HepG2 (cell line): ENCODE data around the gene FAM3A. TPM values are rescaled to one million over a fixed set of nuclear protein-coding genes. Genes with fewer than 3 reads are reported as not detected.
A peak's percentile ranks its signal among the peaks of the same experiment; 100 is the strongest.

Experiments
- AGO2 ChIP-seq: fragments of 200-400 bp; formaldehyde crosslinking; optimal IDR thresholded peaks from 2 replicates; pipeline ENCODE3; 2017; ENCODE audit warnings: mild to moderate bottlenecking, low read depth, low read length, moderate library complexity
- ASH2L ChIP-seq: fragments of 300-600, 200-600 bp; sonication (generic); IDR thresholded peaks from 2 replicates; pipeline ENCODE4 v1.7.0; 2017; ENCODE audit warnings: low read depth, mild to moderate bottlenecking, moderate library complexity, mixed read lengths, low read length; ENCODE audit not compliant: insufficient read length
- GATAD1 ChIP-seq: IDR thresholded peaks from 2 replicates; pipeline ENCODE4 v1.6.1; 2016; ENCODE audit warnings: missing genetic modification reagents, missing compliant biosample characterization
- KDM2A ChIP-seq: sonication (generic); formaldehyde crosslinking; IDR thresholded peaks from 2 replicates; pipeline ENCODE4 v1.4.0; 2020; ENCODE audit warnings: low read depth, missing genetic modification reagents, borderline replicate concordance
- KDM5B ChIP-seq: sonication (generic); formaldehyde crosslinking; IDR thresholded peaks from 2 replicates; pipeline ENCODE4 v1.4.0; 2020; ENCODE audit warnings: missing genetic modification reagents, mild to moderate bottlenecking, borderline replicate concordance
- MED1 ChIP-seq: sonication (generic); formaldehyde crosslinking; IDR thresholded peaks from 2 replicates; pipeline ENCODE4 v1.4.0; 2020; ENCODE audit warnings: missing genetic modification reagents
- NFYC ChIP-seq: IDR thresholded peaks from 2 replicates; pipeline ENCODE4 v1.6.1; 2016; ENCODE audit warnings: missing genetic modification reagents, missing compliant biosample characterization
- POLR2G ChIP-seq: fragments of 200-400 bp; formaldehyde crosslinking; IDR thresholded peaks from 2 replicates; pipeline ENCODE4 v1.6.1; 2018; ENCODE audit warnings: mild to moderate bottlenecking, low read depth, low read length, moderate library complexity
- RBM22 ChIP-seq: fragments of 200-400 bp; formaldehyde crosslinking; optimal IDR thresholded peaks from 2 replicates; pipeline ENCODE3; 2017; ENCODE audit warnings: mild to moderate bottlenecking, low read length, moderate library complexity
- RBM39 ChIP-seq: fragments of 200-400 bp; formaldehyde crosslinking; IDR thresholded peaks from one replicate; pipeline ENCODE4 v1.6.1; 2018; ENCODE audit warnings: antibody characterized with exemption, mild to moderate bottlenecking, low read depth, low read length; ENCODE audit not compliant: poor library complexity, severe bottlenecking
- REL ChIP-seq: sonication (generic); formaldehyde crosslinking; conservative IDR thresholded peaks from 2 replicates; pipeline ENCODE4 v1.8.0; 2022; ENCODE audit warnings: mild to moderate bottlenecking, missing genetic modification reagents, moderate library complexity
- SALL1 ChIP-seq: sonication (generic); formaldehyde crosslinking; IDR thresholded peaks from 2 replicates; pipeline ENCODE4 v1.8.0; 2022; ENCODE audit warnings: mild to moderate bottlenecking, missing genetic modification reagents
- SOX5 ChIP-seq: IDR thresholded peaks from 2 replicates; pipeline ENCODE4 v1.6.1; 2016; ENCODE audit warnings: borderline replicate concordance
- SP2 ChIP-seq: sonication (generic); formaldehyde crosslinking; IDR thresholded peaks from 2 replicates; pipeline ENCODE4 v1.5.1; 2020; ENCODE audit warnings: mild to moderate bottlenecking, missing genetic modification reagents
- SRSF1 ChIP-seq: fragments of 200-400 bp; formaldehyde crosslinking; optimal IDR thresholded peaks from 2 replicates; pipeline ENCODE3; 2017; ENCODE audit warnings: mild to moderate bottlenecking, low read depth, low read length, moderate library complexity
- XRCC5 ChIP-seq: fragments of 200-400 bp; formaldehyde crosslinking; optimal IDR thresholded peaks from 2 replicates; pipeline ENCODE3; 2017; ENCODE audit warnings: mild to moderate bottlenecking, low read length
- ZBTB7B ChIP-seq: sonication (generic); formaldehyde crosslinking; IDR thresholded peaks from 2 replicates; pipeline ENCODE4 v1.4.0; 2020; ENCODE audit warnings: missing genetic modification reagents
- ZBTB8A ChIP-seq: sonication (generic); formaldehyde crosslinking; IDR thresholded peaks from 2 replicates; pipeline ENCODE4 v1.4.0; 2020; ENCODE audit warnings: mild to moderate bottlenecking, low read depth, missing genetic modification reagents, borderline replicate concordance
- ZFAT ChIP-seq: sonication (generic); formaldehyde crosslinking; conservative IDR thresholded peaks from 2 replicates; pipeline ENCODE4 v1.8.1; 2023; ENCODE audit warnings: missing genetic modification reagents, inconsistent platforms
- ZNF335 ChIP-seq: sonication (generic); formaldehyde crosslinking; IDR thresholded peaks from 2 replicates; pipeline ENCODE4 v1.4.0; 2020; ENCODE audit warnings: missing genetic modification reagents
- ZNF562 ChIP-seq: sonication (generic); formaldehyde crosslinking; IDR thresholded peaks from 2 replicates; pipeline ENCODE4 v1.8.0; 2022; ENCODE audit warnings: missing genetic modification reagents, borderline replicate concordance
- ZNF737 ChIP-seq: sonication (generic); formaldehyde crosslinking; IDR thresholded peaks from 2 replicates; pipeline ENCODE4 v1.5.0; 2020; ENCODE audit warnings: missing genetic modification reagents, mild to moderate bottlenecking, borderline replicate concordance
- polyA plus RNA-seq, 8 experiments: library from polyadenylated mRNA; depleted of rRNA in 3 of 8; stranded (reverse) in 7 of 8; unstranded in 1 of 8; fragments of >200 nt; fragmentation: Illumina TruSeq in 4 of 8; extraction: Trizol in 4 of 8; gene quantifications; 2 replicates each; pipeline versions ENCODE4 v1.2.1 to v1.2.3, GENCODE V29; 2011 to 2016; ENCODE audit warnings: low read depth in 4 of 8, missing spikeins in 1 of 8, mixed read lengths in 1 of 8; ENCODE audit not compliant: insufficient read depth in 1 of 8
- total RNA-seq, 5 experiments: library from RNA; depleted of rRNA; stranded (reverse); fragments of >200 nt; fragmentation: Illumina TruSeq; extraction: Trizol; gene quantifications; 2 replicates each; pipeline ENCODE4 v1.2.3, GENCODE V29; 2016; ENCODE audit warnings: low read depth in 1 of 5
- TF ChIP-seq, protein P1 (sequence below), 2 experiments: sonication (generic) in 1 of 2; formaldehyde crosslinking in 1 of 2; IDR thresholded peaks; 2 replicates each; pipeline versions ENCODE4 v1.4.0 to v1.6.1; 2016 to 2020; ENCODE audit warnings: borderline replicate concordance in 1 of 2, low read depth in 1 of 2, mild to moderate bottlenecking in 1 of 2, missing genetic modification reagents in 1 of 2
- TF ChIP-seq, protein P2 (sequence below), 2 experiments: fragments of 450-650 bp in 1 of 2; sonication (generic) in 1 of 2; formaldehyde crosslinking; IDR thresholded peaks; 2 replicates each; pipeline versions ENCODE4 v1.5.0 to v1.8.0; 2020 to 2022; ENCODE audit warnings: mild to moderate bottlenecking in 1 of 2, missing genetic modification reagents in 1 of 2

The FAM3A gene
- total and polyA plus RNA-seq, 2 of the 13 experiments (the other 11 are each of a cell fraction or from before 2014, with no cell fraction given): 11.2 to 22.7 TPM

DNA sequence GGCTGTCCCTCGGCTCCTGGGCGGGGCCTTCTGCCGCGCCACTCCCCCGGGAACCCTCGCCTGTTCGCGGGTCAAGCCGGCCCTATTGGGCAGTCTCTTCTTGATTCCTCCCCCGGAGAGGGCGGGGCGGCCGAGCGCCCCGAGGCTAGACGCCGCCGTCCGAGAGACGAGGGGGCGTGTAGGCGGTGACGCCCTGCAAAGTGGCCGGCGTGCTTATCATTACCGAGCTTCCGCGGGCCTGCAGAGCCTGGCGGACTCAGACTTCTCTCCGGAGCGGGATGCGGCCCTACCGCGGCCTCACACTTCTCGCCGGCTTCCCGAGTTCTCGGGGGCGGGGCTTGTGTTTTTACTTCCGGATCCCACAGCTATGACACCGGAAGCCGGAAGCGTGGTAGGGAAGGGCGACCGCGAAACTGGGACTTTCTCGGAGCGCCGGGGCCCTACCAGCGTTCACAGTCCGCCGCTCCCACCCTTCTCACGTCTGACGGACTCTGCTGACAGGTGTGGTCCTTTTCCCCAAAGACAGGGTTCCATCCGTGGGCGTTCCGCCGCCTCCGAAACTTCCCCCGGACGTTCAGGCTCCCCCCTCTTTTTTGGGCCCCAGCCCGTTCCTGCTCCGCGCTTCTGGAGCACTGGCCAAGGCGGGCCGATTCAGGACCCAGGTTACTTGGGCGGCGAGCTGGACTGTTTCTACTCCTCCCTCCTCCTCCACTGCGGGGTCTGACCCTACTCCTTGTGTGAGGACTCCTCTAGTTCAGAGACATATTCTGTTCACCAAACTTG lies 31.4 kb upstream of the FAM3A start, which contains the start of gene IKBKG (continued):
- peak; percentile 87 for TF ChIP-seq RBM22
- 0 out of 2 replicates have a peak, but pooled peaks have one; percentile 20 for TF ChIP-seq ZNF562
- TF ChIP-seq AGO2: peak; percentile 99
- 0 out of 2 replicates have a peak, but pooled peaks have one; percentile 5 for TF ChIP-seq KDM5B (CRISPR knock-in tag)
- peak; percentile 84 for TF ChIP-seq POLR2G
- TF ChIP-seq ASH2L: peak; percentile 72
- no peak for TF ChIP-seq ZBTB8A (CRISPR knock-in tag)
- no peak for TF ChIP-seq ZBTB7B
- peak; percentile 41 for TF ChIP-seq SALL1
- 0 out of 2 replicates have a peak, but pooled peaks have one; percentile 10 for TF ChIP-seq SOX5 (CRISPR knock-in tag)
- no peak for TF ChIP-seq ZNF737 (CRISPR knock-in tag)
- TF ChIP-seq REL (CRISPR knock-in tag): 0 out of 2 replicates have a peak, but pooled peaks have one; percentile 36
- peak; percentile 89 for TF ChIP-seq RBM39
- TF ChIP-seq, protein P1, sequence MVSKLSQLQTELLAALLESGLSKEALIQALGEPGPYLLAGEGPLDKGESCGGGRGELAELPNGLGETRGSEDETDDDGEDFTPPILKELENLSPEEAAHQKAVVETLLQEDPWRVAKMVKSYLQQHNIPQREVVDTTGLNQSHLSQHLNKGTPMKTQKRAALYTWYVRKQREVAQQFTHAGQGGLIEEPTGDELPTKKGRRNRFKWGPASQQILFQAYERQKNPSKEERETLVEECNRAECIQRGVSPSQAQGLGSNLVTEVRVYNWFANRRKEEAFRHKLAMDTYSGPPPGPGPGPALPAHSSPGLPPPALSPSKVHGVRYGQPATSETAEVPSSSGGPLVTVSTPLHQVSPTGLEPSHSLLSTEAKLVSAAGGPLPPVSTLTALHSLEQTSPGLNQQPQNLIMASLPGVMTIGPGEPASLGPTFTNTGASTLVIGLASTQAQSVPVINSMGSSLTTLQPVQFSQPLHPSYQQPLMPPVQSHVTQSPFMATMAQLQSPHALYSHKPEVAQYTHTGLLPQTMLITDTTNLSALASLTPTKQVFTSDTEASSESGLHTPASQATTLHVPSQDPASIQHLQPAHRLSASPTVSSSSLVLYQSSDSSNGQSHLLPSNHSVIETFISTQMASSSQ (IDR thresholded peaks at IDR 0.05; ENCODE audit: low read depth): no peak
- TF ChIP-seq, protein P1 (CRISPR knock-in tag; IDR thresholded peaks at IDR 0.05; ENCODE audit: borderline replicate concordance): peak; percentile 52; the same call in 1 of the 2 replicates
- peak; percentile 50; the same call in 1 of the 2 replicates for TF ChIP-seq NFYC
- TF ChIP-seq XRCC5: peak; percentile 7
- TF ChIP-seq GATAD1: peak; percentile 78
- peak; percentile 36 for TF ChIP-seq SRSF1
- no peak for TF ChIP-seq ZNF335
- TF ChIP-seq KDM2A (CRISPR knock-in tag): peak; percentile 97
- TF ChIP-seq, protein P2, sequence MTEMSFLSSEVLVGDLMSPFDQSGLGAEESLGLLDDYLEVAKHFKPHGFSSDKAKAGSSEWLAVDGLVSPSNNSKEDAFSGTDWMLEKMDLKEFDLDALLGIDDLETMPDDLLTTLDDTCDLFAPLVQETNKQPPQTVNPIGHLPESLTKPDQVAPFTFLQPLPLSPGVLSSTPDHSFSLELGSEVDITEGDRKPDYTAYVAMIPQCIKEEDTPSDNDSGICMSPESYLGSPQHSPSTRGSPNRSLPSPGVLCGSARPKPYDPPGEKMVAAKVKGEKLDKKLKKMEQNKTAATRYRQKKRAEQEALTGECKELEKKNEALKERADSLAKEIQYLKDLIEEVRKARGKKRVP (CRISPR knock-in tag; IDR thresholded peaks at IDR 0.05): peak in 1 of 2 experiments; percentile 45; a peak in 1 of 4 replicates
- no peak for TF ChIP-seq ZFAT (CRISPR knock-in tag)
- TF ChIP-seq SP2 (CRISPR knock-in tag): peak; percentile 77
- TF ChIP-seq MED1 (CRISPR knock-in tag): peak; percentile 17; the same call in 1 of the 2 replicates
